NCI-H1436 treated with DMSO at 0.1 percent for 48 hours (cell line): Measurements from ENCODE around the gene HFE.
"Not testable (repeated sequence)": the region's sequence is repeated elsewhere in the genome, so short reads cannot be mapped to it uniquely, and the experiment has no call there.

Source experiments
- DNase-seq: peaks from one replicate; lab custom pipeline; 2025; lab: John Stamatoyannopoulos, UW

The HFE gene

GRCh38 chr6:26059941-26060340, 27.3 kb upstream of the HFE start:
- no peak for DNase-seq

GRCh38 chr6:26064619-26065257, 22.5 kb upstream of the HFE start:
- DNase-seq = no peak

- DNase-seq = no peak
Observed at GRCh38 chr6:26065952-26066380, 21.3 kb upstream of the HFE start.

- no peak for DNase-seq
Observed at GRCh38 chr6:26067367-26067766, 19.9 kb upstream of the HFE start.

GRCh38 chr6:26068036-26068435, 19.2 kb upstream of the HFE start:
- no peak for DNase-seq

GRCh38 chr6:26071135-26071534, 16.1 kb upstream of the HFE start:
- DNase-seq = no peak

GRCh38 chr6:26075063-26075717, 12.0 kb upstream of the HFE start:
- DNase-seq = no peak

- not testable (repeated sequence) for DNase-seq
Observed at GRCh38 chr6:26078066-26078465, 9.2 kb upstream of the HFE start.

- DNase-seq = not testable (repeated sequence)
Observed at GRCh38 chr6:26081096-26081495, 6.1 kb upstream of the HFE start.

- no peak for DNase-seq
Observed at GRCh38 chr6:26086211-26086610, 1.0 kb upstream of the HFE start.

GRCh38 chr6:26088344-26088743, 1.1 kb downstream of the HFE start:
- no peak for DNase-seq

GRCh38 chr6:26089272-26089671, 2.0 kb downstream of the HFE start:
- no peak for DNase-seq

- no peak for DNase-seq
Observed at GRCh38 chr6:26092443-26092842, 5.2 kb downstream of the HFE start.

- no peak for DNase-seq
Observed at GRCh38 chr6:26094036-26094435, 6.8 kb downstream of the HFE start.

- DNase-seq = no peak
Observed at GRCh38 chr6:26097268-26097875, 10.1 kb downstream of the HFE start.

- no peak for DNase-seq
Observed at GRCh38 chr6:26103141-26103769, 16.0 kb downstream of the HFE start.

GRCh38 chr6:26103770-26104456, 16.7 kb downstream of the HFE start:
- DNase-seq = peak; percentile 87

- no peak for DNase-seq
Observed at GRCh38 chr6:26104457-26105108, 17.4 kb downstream of the HFE start.

GRCh38 chr6:26105109-26105730, 18.0 kb downstream of the HFE start:
- no peak for DNase-seq

- DNase-seq = no peak
Observed at GRCh38 chr6:26105842-26106241, 18.6 kb downstream of the HFE start.

GRCh38 chr6:26107935-26108334, 20.7 kb downstream of the HFE start:
- no peak for DNase-seq
